GM12892 (cell line): ENCODE data around the gene RASGRP3.

Experiments used
- DNase-seq: peaks from one replicate; pipeline ENCODE4 v3.0.0; 2011; ENCODE audit not compliant: insufficient read length
- FAIRE-seq: peaks from 2 replicates; lab custom pipeline; 2011; peaks lifted over from hg19 to GRCh38; lab: Jason Lieb, UNC
- POLR2A ChIP-seq: IDR thresholded peaks from 2 replicates; pipeline ENCODE4 v1.6.1; 2011; ENCODE audit warnings: low read depth, low read length, control low read depth
- POLR2AphosphoS5 ChIP-seq: IDR thresholded peaks from 2 replicates; pipeline ENCODE4 v1.6.1; 2011; ENCODE audit warnings: low read depth, low read length, control low read depth
- TAF1 ChIP-seq: IDR thresholded peaks from 2 replicates; pipeline ENCODE4 v1.6.1; 2011; ENCODE audit warnings: low read depth, mild to moderate bottlenecking, control low read depth, low read length, borderline replicate concordance

The RASGRP3 gene

DNA sequence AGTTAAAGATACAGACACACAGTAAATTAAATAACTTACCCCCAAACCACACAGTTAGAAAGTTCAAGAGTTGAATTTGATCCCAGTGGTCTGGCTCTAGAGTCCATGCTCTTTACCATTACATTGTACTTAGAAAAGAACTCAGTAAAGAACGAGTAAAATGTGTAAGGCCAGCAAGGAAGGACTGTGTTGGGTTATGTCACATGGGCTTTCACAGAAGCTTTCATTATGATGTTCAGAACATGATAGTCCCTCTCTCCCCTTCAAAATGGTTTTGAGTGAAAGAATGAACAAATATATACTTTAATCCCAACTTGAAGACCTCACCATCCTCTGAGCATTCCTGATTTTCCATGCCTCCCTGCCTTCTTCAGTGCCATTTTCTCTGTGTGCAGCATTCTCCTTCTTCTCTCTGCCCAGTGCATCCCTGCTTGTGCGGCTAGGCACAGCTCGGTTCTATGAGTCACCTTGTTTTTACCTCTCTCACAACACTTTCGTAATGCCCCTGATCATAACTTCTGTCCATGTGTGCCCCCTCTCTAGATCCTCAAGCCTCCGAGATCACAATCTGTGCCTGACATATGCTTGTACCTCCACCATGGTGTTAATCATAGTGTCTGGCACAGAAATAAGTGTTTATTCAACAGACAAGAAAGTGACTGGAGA is 22.0 kb downstream of the RASGRP3 start:
- no peak; the same call in 1 of the 2 replicates for TF ChIP-seq POLR2A
- TF ChIP-seq TAF1, result no peak; the same call in 1 of the 2 replicates
- peak; percentile 57 for TF ChIP-seq POLR2AphosphoS5
- DNase-seq (no peak), FAIRE-seq (peak; percentile 97)

DNA sequence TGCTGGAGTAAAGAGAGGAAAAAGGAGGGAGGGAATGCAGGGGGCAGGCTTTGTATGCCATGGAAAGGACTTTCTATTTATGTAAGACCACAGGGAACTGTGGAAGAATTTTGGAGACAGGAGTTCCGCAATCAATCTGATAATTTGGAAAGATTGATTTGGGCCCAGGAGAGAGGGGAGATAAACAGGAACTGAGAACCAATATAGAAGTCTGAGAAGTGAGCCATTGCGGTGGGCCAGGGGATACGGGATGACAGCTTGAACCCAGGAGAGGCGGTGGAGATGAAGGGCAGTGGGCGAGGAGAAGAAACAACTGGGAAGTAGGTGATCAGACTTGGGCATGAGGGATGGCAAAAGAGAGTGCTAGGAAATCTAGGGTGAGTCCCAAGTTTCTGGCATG is 23.7 kb downstream of the RASGRP3 start:
- TF ChIP-seq TAF1 (no peak), POLR2AphosphoS5 (no peak), POLR2A (no peak)
- no peak for FAIRE-seq
- DNase-seq, result no peak

DNA sequence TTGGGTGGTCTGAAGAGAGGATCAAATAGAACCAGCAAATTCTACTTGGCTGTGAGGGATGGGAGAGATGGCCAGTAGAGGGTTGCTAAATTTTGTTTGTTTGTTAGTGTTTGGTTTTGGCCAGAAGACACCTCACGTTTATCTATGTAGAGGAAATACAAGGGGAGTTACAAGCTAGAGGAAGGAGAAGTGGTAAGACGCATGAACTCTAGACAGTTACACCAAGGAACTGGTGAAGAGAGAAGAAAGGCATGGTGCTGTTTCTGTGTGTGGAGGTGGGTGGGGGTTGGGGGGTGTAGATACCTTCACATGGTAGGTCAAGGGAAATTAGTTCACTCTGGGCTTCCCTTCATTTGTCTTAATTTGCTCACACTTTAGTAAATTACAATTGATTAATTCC is 25.6 kb downstream of the RASGRP3 start:
- FAIRE-seq, result no peak
- no peak for DNase-seq
- TF ChIP-seq POLR2AphosphoS5 (no peak), TAF1 (no peak), POLR2A (no peak)

DNA sequence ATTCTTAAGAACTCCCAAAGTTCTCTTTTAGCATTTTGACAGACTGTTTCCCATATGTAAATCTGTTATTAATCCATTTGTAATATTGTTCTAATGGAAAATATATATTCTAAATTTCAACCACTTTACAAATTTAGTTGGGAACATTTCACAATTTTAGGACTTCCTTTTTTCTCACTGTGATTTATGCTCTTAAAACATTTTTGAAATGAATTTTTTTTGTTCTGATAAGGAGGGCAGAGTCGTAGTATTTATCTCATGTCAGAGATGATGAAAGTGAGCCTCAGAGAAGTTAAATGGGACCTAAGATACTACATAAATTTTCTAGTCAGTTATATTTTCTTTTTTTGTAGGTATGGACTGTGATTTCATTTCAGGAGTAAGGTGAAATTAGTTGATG is 26.6 kb downstream of the RASGRP3 start:
- DNase-seq, result no peak
- TF ChIP-seq TAF1, result no peak
- no peak for TF ChIP-seq POLR2A
- no peak for TF ChIP-seq POLR2AphosphoS5
- FAIRE-seq, result no peak

DNA sequence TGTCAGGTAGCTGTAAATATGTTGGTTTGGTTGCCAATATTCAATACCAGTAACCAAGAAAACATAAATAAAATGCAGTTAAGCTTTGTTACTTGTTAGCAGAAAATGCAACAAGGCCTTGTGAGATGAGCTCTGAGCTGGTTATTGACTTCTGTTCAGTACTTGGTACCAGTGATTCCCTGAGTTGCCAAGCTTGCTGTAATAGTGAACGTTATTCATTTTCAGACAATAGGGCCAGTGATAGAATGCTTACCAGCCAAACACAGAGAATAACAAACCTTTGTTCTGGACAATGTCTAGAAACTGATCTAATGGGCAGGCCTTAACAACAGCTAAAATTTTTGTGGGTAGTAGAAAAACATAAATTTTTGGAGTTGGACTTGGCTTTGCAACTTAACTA is 29.5 kb downstream of the RASGRP3 start:
- no peak for TF ChIP-seq POLR2AphosphoS5
- TF ChIP-seq POLR2A, result no peak
- no peak for TF ChIP-seq TAF1
- DNase-seq (no peak), FAIRE-seq (no peak)

DNA sequence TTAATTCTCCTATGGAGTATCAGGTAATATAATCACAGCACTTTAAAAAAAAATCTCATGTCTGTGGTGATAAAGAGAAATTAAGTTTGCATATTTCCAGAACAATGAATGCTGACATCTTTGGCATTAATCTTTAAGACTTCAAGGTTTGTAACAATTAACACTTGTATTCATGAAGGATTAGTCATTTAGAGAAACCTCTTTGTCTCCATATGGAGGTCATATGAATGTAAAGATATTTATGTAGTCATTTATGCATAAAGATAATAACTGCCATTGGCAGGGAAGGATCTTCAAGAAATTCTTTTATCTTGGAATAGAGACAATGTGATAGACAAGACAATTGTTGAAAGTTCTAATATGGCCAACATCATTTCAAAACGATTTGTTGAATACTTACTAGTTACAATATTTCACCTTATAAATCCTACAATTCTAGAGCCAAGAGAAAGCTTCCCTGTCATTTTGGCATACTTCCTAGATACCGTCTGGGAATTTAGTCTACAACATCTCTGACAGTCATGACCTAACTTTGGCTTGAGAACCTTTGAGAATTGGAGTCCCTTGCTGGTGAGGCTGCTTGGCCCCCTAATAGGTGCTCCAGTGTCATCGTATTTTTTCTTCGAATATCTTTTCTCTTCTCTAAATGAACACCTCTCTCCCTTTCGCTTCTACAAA is 33.6 kb downstream of the RASGRP3 start:
- peak; percentile 54 for FAIRE-seq
- TF ChIP-seq TAF1, result no peak
- TF ChIP-seq POLR2AphosphoS5, result no peak
- TF ChIP-seq POLR2A, result no peak
- no peak for DNase-seq

DNA sequence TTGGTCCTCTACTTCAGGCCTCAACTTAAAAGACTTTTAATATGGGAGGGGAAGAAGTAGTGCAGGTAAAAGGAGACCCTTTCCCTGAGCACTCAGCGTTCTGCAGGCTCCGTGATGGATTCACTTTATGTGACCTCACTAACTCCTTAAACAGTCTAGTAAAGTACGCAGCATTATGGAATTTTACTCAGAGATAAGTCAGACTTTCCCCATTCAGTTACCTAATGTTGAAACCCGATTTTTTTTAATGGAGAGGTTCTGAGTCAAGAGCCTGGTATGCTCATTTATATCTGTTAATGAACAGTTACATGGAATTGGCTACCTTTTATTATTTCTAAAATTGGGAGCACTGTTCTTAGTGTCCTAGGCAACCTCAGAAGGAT is 34.1 kb downstream of the RASGRP3 start:
- TF ChIP-seq TAF1 (no peak), POLR2A (no peak), POLR2AphosphoS5 (no peak)
- FAIRE-seq, result no peak
- no peak for DNase-seq

DNA sequence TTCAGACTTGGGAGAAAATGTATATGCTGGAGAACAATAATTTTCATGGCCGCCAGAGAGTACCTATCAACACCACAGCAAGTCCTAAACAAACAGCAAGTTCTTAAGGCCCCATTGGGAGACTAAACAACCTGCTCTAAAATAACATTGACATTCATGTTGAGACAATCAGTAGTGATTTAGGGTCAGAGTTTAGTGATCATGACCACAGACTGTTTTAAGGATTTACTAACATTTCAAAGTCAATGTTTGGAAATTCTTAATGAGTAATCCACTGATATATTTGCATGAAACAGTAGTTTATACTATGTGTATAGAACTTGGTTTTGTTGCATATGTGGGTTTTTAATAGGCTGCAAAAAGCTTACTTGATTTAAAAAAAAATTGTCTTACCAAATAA is 34.7 kb downstream of the RASGRP3 start:
- no peak for TF ChIP-seq POLR2AphosphoS5
- TF ChIP-seq TAF1, result no peak
- TF ChIP-seq POLR2A, result no peak
- no peak for DNase-seq
- FAIRE-seq, result peak; percentile 5

DNA sequence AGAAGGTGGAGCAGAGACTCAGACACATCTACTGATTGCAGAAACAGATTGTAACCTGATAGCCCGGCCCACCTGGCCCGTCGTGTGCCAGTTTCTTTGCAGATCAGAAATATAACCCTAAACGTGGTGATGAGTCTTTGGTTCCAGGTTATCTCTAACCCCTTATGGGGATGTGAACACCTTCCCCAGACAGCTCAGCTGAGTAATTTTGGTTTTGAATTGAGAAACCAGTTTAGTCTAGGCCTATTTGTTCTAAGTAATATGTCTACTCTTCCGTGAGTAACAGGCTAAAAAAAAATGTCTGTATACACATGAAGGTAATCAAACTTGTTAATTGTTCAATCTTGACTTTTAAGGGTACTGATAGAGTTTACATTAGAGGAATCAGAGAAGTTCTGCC is 35.7 kb downstream of the RASGRP3 start:
- peak; percentile 58 for FAIRE-seq
- TF ChIP-seq POLR2A (no peak), POLR2AphosphoS5 (no peak), TAF1 (no peak)
- no peak for DNase-seq

DNA sequence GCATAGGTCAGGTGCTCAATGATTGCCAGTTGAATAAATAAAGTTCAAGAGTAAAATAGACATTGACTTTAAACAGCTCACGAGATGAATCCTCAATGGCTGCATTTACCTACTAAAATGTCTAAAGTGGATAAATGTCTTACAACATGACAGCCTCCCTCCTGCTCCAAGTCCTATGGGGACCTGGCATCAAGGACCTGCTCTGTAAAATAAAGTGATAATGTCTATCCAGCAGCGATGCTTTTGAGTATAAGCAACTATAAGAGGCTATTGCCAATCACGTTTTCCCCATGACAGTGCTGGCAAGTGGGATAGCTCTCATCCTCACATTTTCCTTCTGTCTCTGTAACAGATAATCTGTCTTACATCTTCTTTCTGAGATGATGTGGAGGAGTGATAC is 37.0 kb downstream of the RASGRP3 start:
- TF ChIP-seq TAF1 (no peak), POLR2A (no peak), POLR2AphosphoS5 (no peak)
- DNase-seq (no peak), FAIRE-seq (peak; percentile 40)

DNA sequence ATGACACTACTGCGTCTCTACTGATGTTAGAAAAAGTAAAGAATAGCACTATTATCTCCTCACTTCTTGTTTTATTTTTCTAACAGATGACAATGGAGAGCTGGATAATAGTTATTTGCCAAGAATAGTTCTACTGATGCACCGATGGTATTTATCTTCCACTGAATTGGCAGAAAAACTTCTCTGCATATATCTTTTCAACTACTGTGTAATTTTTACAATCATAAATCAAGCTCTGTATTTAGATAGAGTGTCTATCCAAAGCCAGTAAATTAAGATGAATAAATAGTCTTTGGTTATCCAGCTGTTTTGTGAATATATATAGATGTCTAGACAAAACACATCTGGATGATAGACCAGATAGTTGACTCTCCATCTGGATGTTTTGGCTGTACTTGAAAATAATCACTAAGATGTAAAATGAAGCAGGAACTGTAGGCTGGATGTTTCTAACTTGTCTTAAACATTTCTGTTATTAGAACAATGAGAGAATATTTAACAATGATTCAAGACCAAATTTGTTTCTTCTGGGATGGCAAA is 40.1 kb downstream of the RASGRP3 start:
- FAIRE-seq (no peak), DNase-seq (no peak)
- TF ChIP-seq TAF1 (no peak), POLR2A (no peak), POLR2AphosphoS5 (no peak)

DNA sequence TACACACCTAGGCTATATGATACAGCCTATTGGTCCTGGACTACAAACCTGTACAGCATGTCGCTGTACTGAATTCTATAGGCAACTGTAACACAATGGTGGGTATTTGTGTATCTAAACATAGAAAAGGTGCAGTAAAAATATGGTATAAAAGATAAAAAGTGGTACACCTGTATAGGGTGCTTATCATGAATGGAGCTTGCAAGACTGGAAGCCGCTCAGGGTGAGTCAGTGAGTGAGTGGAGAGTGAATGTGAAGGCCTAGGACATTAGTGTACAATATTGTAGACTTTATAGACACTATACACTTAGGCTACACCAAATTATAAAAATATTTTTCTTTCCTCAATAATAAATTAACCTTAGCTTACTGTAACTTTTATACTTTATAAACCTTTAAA is 41.8 kb downstream of the RASGRP3 start:
- no peak for DNase-seq
- TF ChIP-seq POLR2A (no peak), TAF1 (no peak), POLR2AphosphoS5 (no peak)
- no peak for FAIRE-seq
